Activated T-cell treated with anti-CD3 and anti-CD28 coated beads, Interleukin-2, amount 50 U/mL, for 72 hours (primary cell): ENCODE data around the gene FGF12. TPM values are rescaled to one million over a fixed set of nuclear protein-coding genes. Genes with fewer than 3 reads are reported as not detected.

Experiments
- ATAC-seq, 2 donors: fragments of 150-1000 bp; cut with Tn5 transposase; replicated peaks in 1 of 2; 2 replicates each; pipeline ENCODE4 v1.10.0; 2021; ENCODE audit warnings: moderate library complexity in 2 of 2, mild to moderate bottlenecking in 1 of 2
- DNase-seq, 2 donors: peaks; one replicate each; pipeline ENCODE4 v3.0.0; 2021 to 2022; ENCODE audit warnings: mixed read lengths in 1 of 2
- H3K27ac Mint-ChIP-seq: one replicate; pipeline ENCODE4 v1.8.0; 2022; ENCODE audit warnings: mild to moderate bottlenecking, moderate library complexity, mixed read lengths
- H3K27me3 Mint-ChIP-seq: one replicate; pipeline ENCODE4 v1.8.0; 2022; ENCODE audit warnings: low read depth, mixed read lengths
- H3K36me3 Mint-ChIP-seq, 2 donors: one replicate each; pipeline ENCODE4 v1.8.0; 2022; ENCODE audit warnings: mixed read lengths in 2 of 2, mild to moderate bottlenecking in 1 of 2; ENCODE audit not compliant: insufficient read depth in 2 of 2
- H3K4me1 Mint-ChIP-seq: one replicate; pipeline ENCODE4 v1.8.0; 2022; ENCODE audit warnings: low read depth, mixed read lengths
- H3K4me3 Mint-ChIP-seq, 2 donors: one replicate each; pipeline ENCODE4 v1.8.0; 2022; ENCODE audit warnings: mild to moderate bottlenecking in 2 of 2, mixed read lengths in 2 of 2, moderate library complexity in 2 of 2
- H3K9me3 Mint-ChIP-seq, 2 donors: one replicate each; pipeline ENCODE4 v1.8.0; 2022; ENCODE audit warnings: mixed read lengths in 2 of 2
- total RNA-seq, 2 donors: library from RNA; stranded (reverse); gene quantifications; one replicate each; pipeline ENCODE4 v1.2.3, GENCODE V29; 2022

FGF12 gene
- total RNA-seq, 2 donors from 2014 or later, result not detected

DNA sequence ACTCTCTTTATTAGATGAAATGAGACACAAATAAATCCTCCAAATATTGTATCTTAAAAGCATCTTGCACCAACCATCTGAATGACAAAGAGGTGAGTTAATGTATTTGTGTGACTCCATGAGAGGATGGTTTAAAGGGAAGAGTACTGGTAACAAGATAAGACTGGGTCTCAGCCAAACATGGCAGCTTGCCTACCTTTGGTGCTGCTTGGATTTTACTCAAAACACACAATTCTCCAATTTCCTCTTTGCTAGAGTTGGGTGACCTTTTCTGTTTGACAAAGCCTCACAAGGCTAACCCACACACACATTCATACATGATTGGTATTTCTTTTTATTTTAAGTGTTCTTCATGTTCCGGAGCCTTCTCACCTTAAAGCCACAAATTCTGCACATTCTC, 506.4 kb downstream of the FGF12 start:
- Mint-ChIP-seq H3K27ac (no peak overlapping the region), H3K36me3 (no peaks in the 10 kb centered on the region), H3K9me3 (peaks cover 2% of the 10 kb centered on the region in 2 donors), H3K4me1 (no peaks in the 10 kb centered on the region), H3K4me3 (no peak overlapping the region), H3K27me3 (no peaks in the 10 kb centered on the region)
- DNase-seq (no peak), ATAC-seq (no peak)

- Mint-ChIP-seq H3K4me3 (no peak overlapping the region), H3K4me1 (no peaks in the 10 kb centered on the region), H3K36me3 (no peaks in the 10 kb centered on the region), H3K9me3 (peaks cover 2% of the 10 kb centered on the region in 2 donors), H3K27me3 (no peaks in the 10 kb centered on the region), H3K27ac (no peak overlapping the region)
- DNase-seq (no peak), ATAC-seq (no peak)
Observed at GRCh38 chr3:192219926-192220325, 507.4 kb downstream of the FGF12 start.

GRCh38 chr3:192216067-192216466, 511.3 kb downstream of the FGF12 start:
- Mint-ChIP-seq H3K27ac (no peak overlapping the region), H3K4me3 (no peak overlapping the region), H3K36me3 (no peaks in the 10 kb centered on the region), H3K27me3 (no peaks in the 10 kb centered on the region), H3K4me1 (no peaks in the 10 kb centered on the region), H3K9me3 (peaks cover 0 to 3% of the 10 kb centered on the region in 2 donors)
- no peak for DNase-seq
- no peak for ATAC-seq

GRCh38 chr3:192212979-192213378, 514.4 kb downstream of the FGF12 start:
- no peak for DNase-seq
- no peak overlapping the region for H3K4me3 Mint-ChIP-seq
- no peaks in the 10 kb centered on the region for H3K4me1 Mint-ChIP-seq
- H3K27me3 Mint-ChIP-seq, result no peaks in the 10 kb centered on the region
- H3K27ac Mint-ChIP-seq, result no peak overlapping the region
- peaks cover 2 to 6% of the 10 kb centered on the region in 2 donors for H3K9me3 Mint-ChIP-seq
- no peak for ATAC-seq
- no peaks in the 10 kb centered on the region for H3K36me3 Mint-ChIP-seq

- H3K9me3 Mint-ChIP-seq, result peaks cover 2 to 6% of the 10 kb centered on the region in 2 donors
- no peak overlapping the region for H3K4me3 Mint-ChIP-seq
- ATAC-seq, result no peak
- H3K4me1 Mint-ChIP-seq, result no peaks in the 10 kb centered on the region
- DNase-seq, result no peak
- H3K36me3 Mint-ChIP-seq, result no peaks in the 10 kb centered on the region
- H3K27ac Mint-ChIP-seq, result no peak overlapping the region
- no peaks in the 10 kb centered on the region for H3K27me3 Mint-ChIP-seq
Observed at GRCh38 chr3:192212335-192212734, 515.0 kb downstream of the FGF12 start.

- peaks cover 2 to 6% of the 10 kb centered on the region in 2 donors for H3K9me3 Mint-ChIP-seq
- H3K27me3 Mint-ChIP-seq, result no peaks in the 10 kb centered on the region
- DNase-seq, result no peak
- no peaks in the 10 kb centered on the region for H3K36me3 Mint-ChIP-seq
- H3K4me3 Mint-ChIP-seq, result no peak overlapping the region
- H3K4me1 Mint-ChIP-seq, result no peaks in the 10 kb centered on the region
- no peak overlapping the region for H3K27ac Mint-ChIP-seq
- no peak for ATAC-seq
Observed at GRCh38 chr3:192207651-192208050, 519.7 kb downstream of the FGF12 start.

- H3K4me1 Mint-ChIP-seq, result no peaks in the 10 kb centered on the region
- H3K9me3 Mint-ChIP-seq, result peaks cover 2 to 6% of the 10 kb centered on the region in 2 donors
- DNase-seq (no peak), ATAC-seq (no peak)
- H3K4me3 Mint-ChIP-seq, result no peak overlapping the region
- H3K27ac Mint-ChIP-seq, result no peak overlapping the region
- no peaks in the 10 kb centered on the region for H3K27me3 Mint-ChIP-seq
- H3K36me3 Mint-ChIP-seq, result no peaks in the 10 kb centered on the region
Observed at GRCh38 chr3:192207239-192207638, 520.1 kb downstream of the FGF12 start.

DNA sequence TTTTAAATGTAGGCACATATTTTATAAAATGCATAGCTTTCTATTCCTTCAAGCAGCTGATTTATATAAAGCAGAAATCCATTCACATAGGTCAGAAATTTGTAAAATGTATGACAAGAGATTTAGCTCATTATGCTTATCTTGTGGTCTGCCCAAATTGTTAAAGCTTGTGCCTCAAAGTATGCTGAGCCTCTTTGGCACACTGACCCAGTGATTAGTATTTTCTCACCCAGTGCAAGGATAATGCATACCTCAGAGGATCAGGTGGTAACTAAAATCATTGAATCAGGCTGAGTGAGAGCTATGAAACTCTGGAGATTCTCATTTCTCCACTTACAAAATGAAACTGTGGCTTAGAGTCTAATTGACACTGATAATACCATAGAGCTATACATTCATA, 533.3 kb downstream of the FGF12 start:
- Mint-ChIP-seq H3K36me3 (no peaks in the 10 kb centered on the region), H3K27me3 (no peaks in the 10 kb centered on the region), H3K4me3 (no peak overlapping the region), H3K27ac (no peak overlapping the region), H3K4me1 (no peaks in the 10 kb centered on the region), H3K9me3 (no peaks in the 10 kb centered on the region)
- DNase-seq (no peak), ATAC-seq (no peak)

- Mint-ChIP-seq H3K36me3 (no peaks in the 10 kb centered on the region), H3K9me3 (no peaks in the 10 kb centered on the region), H3K27me3 (no peaks in the 10 kb centered on the region), H3K4me3 (no peak overlapping the region), H3K27ac (no peak overlapping the region), H3K4me1 (no peaks in the 10 kb centered on the region)
- ATAC-seq (no peak), DNase-seq (peak; percentile 41 to 55)
Observed at GRCh38 chr3:192188218-192188835, 539.0 kb downstream of the FGF12 start.

GRCh38 chr3:192187485-192188051, 539.8 kb downstream of the FGF12 start:
- no peaks in the 10 kb centered on the region for H3K4me1 Mint-ChIP-seq
- no peaks in the 10 kb centered on the region for H3K27me3 Mint-ChIP-seq
- H3K4me3 Mint-ChIP-seq, result no peak overlapping the region
- ATAC-seq (no peak), DNase-seq (no peak)
- no peaks in the 10 kb centered on the region for H3K9me3 Mint-ChIP-seq
- H3K27ac Mint-ChIP-seq, result peak overlapping the region; percentile 53
- no peaks in the 10 kb centered on the region for H3K36me3 Mint-ChIP-seq

GRCh38 chr3:192186498-192186897, 540.8 kb downstream of the FGF12 start:
- Mint-ChIP-seq H3K27ac (no peak overlapping the region), H3K9me3 (no peaks in the 10 kb centered on the region), H3K4me1 (no peaks in the 10 kb centered on the region), H3K4me3 (no peak overlapping the region), H3K36me3 (no peaks in the 10 kb centered on the region), H3K27me3 (no peaks in the 10 kb centered on the region)
- DNase-seq (no peak), ATAC-seq (no peak)

GRCh38 chr3:192186045-192186444, 541.3 kb downstream of the FGF12 start:
- DNase-seq (no peak), ATAC-seq (no peak)
- Mint-ChIP-seq H3K36me3 (no peaks in the 10 kb centered on the region), H3K4me3 (no peak overlapping the region), H3K27ac (no peak overlapping the region), H3K27me3 (no peaks in the 10 kb centered on the region), H3K9me3 (no peaks in the 10 kb centered on the region), H3K4me1 (no peaks in the 10 kb centered on the region)

GRCh38 chr3:192183109-192183508, 544.2 kb downstream of the FGF12 start:
- Mint-ChIP-seq H3K9me3 (no peaks in the 10 kb centered on the region), H3K4me1 (no peaks in the 10 kb centered on the region), H3K4me3 (no peak overlapping the region), H3K27ac (no peak overlapping the region), H3K36me3 (no peaks in the 10 kb centered on the region), H3K27me3 (no peaks in the 10 kb centered on the region)
- DNase-seq (no peak), ATAC-seq (no peak)

DNA sequence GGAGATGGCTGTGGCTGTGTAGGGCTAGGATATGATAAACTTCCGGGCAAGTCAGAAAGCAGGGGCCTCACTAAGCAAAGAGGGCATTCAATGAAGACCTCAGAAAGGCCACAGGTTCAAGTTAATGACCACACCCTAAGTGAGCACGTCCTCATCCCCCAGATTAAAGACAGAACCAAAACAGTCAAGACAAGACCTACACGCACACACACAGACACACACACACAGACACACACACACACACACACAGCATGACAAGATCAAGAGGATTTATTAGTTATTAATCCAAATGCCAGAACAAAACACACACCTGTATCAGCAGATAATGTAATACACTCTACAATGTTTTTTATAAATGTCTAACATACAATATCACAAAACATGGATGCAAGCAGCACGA, 546.2 kb downstream of the FGF12 start:
- H3K27me3 Mint-ChIP-seq, result no peaks in the 10 kb centered on the region
- no peak for DNase-seq
- no peaks in the 10 kb centered on the region for H3K4me1 Mint-ChIP-seq
- no peaks in the 10 kb centered on the region for H3K9me3 Mint-ChIP-seq
- no peak for ATAC-seq
- no peak overlapping the region for H3K4me3 Mint-ChIP-seq
- no peaks in the 10 kb centered on the region for H3K36me3 Mint-ChIP-seq
- no peak overlapping the region for H3K27ac Mint-ChIP-seq
